ENCODE results near the gene RAD51B.

DNA sequence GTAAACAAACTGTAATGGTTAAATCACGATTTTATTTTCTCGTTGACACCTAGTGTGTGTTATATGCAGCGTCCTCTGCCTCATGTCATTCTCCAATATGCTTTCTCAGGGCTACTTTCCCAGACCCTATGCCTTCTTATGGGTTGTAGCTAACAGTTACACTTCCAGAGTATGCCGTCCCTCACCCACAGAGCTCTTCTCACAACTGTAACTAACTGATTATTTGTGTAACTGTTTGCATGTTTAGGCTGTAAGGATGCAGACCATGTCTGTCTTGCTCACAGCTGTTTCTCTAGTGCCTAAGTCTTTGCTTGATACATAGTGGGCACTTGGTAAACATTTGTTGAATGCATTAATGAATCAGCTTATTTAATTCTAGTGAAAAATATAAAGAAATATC, 555.8 kb downstream of the RAD51B start:
- TF ChIP-seq EZH2 (IDR thresholded peaks at IDR 0.05) = no peak
- TF ChIP-seq POLR2AphosphoS5 (IDR thresholded peaks at IDR 0.05; ENCODE audit: borderline replicate concordance, low read depth, low read length) = no peak
